ENCODE measurements around the gene KCNQ2.
"Not testable (repeated sequence)": the region's sequence is repeated elsewhere in the genome, so short reads cannot be mapped to it uniquely, and the experiment has no call there.

KCNQ2 gene

DNA sequence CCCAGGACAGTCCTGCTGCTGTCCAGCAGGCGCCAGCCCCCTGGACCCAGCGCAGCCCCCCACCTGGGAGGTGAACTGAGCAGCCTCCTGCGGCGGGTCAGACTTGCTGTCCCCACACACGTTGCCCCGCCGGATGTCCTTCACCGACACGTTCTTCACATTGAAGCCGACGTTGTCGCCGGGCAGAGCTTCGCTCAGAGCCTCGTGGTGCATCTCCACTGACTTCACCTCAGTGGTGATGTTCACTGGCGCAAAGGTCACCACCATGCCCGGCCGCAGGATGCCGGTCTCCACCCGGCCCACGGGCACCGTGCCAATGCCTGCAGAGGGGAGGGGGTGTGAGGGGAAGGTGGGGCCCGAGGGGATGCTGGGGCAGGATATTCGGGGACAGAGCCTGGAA is 18.0 kb upstream of the KCNQ2 start:
- DNase-seq (ENCODE audit: low spot score), result no peak

DNA sequence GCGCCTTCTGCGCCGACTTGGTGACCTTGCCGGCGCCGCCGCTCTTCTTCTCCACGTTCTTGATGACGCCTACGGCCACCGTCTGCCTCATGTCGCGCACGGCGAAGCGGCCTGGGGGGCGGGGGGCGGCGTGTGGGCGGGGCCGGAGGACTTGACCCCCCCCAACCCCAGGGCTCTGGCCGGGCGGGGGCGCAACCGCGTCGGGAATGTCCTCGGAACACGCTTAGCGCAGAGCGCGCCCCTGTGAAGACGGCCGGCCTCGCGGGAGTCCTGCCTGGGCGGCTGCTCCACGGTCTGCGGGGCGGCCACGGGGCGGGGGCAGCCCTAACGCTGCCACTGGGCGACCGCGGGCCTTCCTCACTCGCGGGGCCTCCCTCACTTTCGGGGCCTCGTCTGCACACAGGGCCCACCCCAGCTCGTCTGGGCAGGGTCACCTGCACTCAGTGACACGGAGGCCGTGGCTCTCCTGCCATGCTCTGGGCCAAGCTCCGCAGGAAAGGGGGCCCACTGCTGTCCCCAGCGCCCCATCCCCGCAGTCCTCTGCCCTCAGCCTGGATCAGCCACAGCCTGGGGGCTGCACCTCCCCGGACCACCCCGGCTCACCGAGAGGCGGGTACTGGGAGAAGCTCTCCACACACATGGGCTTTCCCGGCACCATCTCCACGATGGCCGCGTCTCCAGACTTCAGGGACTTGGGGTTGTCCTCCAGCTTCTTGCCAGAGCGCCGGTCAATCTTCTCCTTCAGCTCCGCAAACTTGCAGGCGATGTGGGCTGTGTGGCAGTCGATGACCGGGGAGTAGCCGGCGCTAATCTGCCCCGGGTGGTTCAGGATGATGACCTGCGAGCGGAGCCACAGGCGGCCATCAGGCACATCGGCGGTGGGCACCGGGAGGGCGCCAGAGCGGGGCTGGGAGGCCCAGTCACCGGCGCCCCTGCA is 16.1 kb upstream of the KCNQ2 start:
- no peak for DNase-seq (ENCODE audit: low spot score)

DNA sequence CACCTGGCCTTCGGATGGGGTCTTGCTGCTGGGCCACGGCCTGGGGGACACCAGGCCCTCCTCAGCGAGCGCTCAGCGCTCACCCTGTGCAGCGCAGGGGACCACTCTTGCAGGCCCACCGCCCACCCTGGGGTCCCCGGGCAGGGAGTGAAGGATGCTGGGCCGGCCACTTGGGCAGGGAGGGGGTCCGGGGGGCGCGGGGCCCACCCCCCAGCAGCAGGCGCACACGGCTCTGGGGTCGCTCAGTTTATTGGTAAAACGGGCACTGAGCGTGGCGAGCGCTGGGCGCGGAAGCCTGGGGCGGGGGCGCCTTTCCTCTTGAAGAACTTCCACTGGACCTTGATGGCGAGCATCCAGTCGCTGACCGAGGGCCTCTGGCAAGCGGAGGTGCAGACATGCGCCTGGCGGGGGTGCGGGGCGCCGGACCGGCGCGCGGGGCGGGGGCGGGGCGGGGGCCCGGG is 15.4 kb upstream of the KCNQ2 start:
- DNase-seq (ENCODE audit: low spot score), result no peak

GRCh38 chr20:63487116-63487764 is 14.8 kb upstream of the KCNQ2 start:
- DNase-seq (ENCODE audit: low spot score), result no peak

- DNase-seq (ENCODE audit: low spot score), result no peak
These were observed 13.9 kb upstream of the KCNQ2 start for GRCh38 chr20:63486300-63486855.

- DNase-seq (ENCODE audit: low spot score), result no peak
These were observed 12.4 kb upstream of the KCNQ2 start for GRCh38 chr20:63484651-63485403.

DNA sequence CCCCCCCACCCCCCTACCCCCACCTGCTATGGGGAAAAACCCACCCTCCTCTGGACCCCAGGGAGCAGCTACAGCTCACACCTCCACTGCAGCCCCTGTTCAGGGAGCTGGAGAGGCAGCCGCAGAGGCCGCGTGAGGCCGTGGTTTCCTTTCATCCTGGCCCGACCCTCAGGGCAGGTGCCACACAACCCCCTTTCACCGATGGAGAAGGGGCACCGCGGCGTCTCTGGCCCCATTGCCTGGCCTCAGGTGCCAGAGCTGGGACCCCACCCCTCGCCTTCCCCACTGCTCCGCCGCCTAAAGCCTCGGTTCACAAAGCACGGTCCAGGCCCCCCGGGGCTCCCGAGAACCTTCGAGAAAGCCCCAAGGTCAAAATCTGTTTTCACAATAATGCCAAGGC is 11.8 kb upstream of the KCNQ2 start:
- no peak for DNase-seq (ENCODE audit: low spot score)

GRCh38 chr20:63483834-63484233 is 11.4 kb upstream of the KCNQ2 start:
- no peak for DNase-seq (ENCODE audit: low spot score)

DNA sequence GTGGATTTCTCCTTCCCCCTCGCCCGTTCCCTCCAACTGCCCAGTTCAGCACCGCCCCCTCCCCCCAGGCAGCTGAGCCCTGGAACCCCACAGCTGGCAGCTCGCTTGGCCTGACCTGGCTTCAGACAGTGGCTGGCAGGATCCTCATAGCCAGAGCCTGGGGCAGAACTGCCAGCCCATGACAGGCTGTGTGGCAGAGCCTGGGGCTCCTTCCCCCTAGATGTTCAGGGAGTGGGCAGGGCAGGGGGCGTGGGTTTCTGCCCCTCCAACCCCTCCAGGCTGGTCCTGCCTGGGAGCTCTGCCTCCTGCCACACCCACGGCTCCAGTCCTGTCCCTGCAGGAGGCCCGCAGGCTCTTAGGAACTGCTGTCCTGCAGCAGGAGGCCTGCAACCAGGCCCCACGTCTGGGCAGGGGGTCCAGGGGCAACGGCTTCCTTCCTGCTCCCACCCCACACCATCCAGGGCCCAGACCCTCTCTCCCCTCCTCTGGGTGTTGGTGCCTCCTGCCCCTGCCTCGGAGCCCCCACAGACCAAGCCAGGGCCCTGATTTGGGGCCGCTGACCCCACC is 9.6 kb upstream of the KCNQ2 start:
- no peak for DNase-seq (ENCODE audit: low spot score)

DNA sequence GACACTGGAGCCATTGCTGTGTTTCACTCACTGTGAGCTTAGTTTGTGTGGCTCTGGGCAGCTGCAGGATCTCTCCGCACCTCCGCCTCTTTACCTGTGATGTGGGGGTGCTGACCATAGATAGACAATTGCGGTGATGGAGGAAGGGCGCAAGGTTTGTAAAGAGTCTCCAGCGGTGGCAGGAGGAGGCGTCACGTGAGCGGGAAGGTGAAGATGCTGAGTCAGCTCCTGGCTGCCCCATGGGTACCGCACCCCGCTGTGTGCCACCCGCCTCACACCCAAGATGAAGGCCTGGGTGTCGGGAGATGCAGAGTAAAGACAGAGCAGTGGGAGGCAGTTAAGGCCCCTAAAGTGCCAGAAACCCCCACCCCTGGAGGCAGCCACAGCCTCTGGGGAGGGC is 9.0 kb upstream of the KCNQ2 start:
- no peak for DNase-seq (ENCODE audit: low spot score)

- not testable (repeated sequence) for DNase-seq (ENCODE audit: low spot score)
These were observed 7.4 kb upstream of the KCNQ2 start for GRCh38 chr20:63479695-63480419.

GRCh38 chr20:63478346-63479302 is 6.2 kb upstream of the KCNQ2 start:
- DNase-seq (ENCODE audit: low spot score), result no peak

DNA sequence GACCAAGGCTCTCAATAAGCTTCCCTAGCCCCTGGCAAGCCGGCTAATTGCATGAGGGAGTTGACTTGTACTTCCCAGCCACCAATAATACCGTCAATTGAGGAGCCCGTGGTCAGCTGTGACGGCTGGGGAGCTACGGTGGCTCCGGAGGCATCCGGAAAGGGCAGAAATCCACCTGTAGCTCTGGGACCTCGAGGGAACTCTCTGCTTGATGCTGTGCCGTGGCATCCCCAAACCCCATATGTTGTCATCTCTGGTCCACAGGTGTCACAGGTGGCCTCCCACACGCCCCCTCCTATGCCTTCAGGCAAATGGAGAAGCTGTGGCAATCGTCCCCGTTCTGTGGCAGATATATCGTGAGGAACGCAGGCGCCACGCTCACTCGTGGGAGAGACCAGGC is 5.5 kb upstream of the KCNQ2 start:
- DNase-seq (ENCODE audit: low spot score), result no peak

DNA sequence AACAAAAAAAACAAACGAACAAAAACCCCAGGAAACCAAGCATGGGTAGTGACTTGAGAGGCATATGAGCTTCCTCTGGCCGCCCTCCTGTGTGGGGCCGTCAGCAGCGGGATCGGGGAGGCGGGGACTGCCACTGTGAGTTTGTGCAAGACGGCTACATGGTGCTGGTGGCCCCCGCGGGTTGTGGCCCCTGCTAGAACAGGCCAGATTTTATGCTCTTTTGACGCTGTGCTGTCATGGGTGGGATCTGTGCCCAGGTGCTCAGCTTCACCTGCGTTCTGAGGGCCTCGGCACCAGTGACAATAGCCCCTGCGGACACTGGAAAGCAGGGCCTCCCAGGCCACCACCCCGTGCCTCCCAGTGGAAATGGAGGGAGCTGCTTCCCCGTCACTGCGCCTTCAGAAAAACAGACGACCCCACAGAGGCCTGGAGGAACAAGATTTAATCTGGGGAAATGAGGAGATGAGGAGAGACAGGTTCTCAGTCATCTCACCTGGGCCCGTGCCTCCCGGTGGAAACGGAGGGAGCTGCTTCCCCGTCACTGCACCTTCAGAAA is 4.7 kb upstream of the KCNQ2 start:
- DNase-seq (ENCODE audit: low spot score), result no peak

DNA sequence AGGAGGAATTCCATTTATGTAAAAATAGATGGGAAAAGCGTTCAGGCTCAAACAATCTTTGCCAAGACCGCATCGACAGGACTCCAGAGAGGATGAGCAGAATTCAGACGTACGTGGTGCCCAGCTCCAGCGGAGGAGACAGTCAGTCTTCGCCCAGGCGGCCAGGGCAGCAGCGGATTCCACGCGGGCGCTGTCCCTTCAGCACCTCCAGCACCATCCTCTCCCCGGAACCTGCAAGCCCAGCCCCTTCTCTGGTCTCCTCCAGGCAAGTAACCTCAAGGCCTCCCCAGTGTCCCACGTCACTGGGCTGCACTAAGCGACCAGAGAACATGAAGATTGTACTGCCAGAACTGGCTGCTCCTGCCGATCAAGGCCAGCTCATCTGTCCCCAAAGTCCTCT is 2.8 kb upstream of the KCNQ2 start:
- DNase-seq (ENCODE audit: low spot score), result peak; percentile 71

GRCh38 chr20:63473555-63474449 is 1.3 kb upstream of the KCNQ2 start:
- DNase-seq (ENCODE audit: low spot score), result no peak

DNA sequence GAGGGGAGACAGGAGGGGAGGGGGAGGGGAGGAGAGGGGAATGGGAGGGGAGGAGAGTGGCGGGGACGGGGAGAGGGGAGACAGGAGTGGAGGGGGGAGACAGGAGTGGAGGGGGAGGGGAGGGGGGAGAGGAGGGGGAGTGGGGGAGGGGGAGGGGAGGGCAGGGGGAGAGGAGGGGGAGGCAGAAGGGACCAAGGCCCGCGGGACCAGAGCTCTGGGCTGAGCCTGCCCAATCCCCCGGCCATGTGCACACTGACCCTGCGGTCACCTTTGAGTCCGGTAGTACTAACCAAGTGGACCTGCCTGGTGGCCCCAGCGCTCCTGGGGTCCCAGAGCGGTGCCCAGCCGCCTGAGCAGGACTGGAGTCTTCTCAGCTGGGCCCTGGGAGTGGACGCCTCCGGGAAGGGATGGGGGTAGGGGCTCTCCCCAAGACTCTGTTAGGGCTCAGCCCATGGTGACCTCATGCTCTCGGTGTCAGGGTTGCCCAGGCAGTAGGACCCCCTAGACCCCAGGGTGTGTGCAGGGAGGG is 471 bp upstream of the KCNQ2 start:
- no peak for DNase-seq (ENCODE audit: low spot score)

DNA sequence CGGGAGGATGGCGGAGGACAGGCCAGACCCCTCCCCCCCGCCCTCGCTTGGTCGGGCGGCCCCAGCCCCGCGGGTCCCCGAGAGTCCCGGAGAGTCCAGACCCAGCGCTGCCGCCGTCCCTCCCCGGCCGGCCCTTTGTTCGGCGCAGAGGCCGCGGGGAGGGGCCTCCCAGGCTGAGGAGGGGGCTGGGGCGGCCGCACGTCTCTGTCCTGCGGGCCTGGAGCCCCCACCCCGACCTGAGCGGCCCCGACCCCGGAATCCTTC is 806 bp downstream of the KCNQ2 start:
- DNase-seq (ENCODE audit: low spot score), result no peak
